Hindlimb muscle (tissue), 1 donor: ENCODE results near the gene CRCP. TPM values are rescaled to one million over a fixed set of nuclear protein-coding genes. Genes with fewer than 3 reads are reported as not detected.
A peak's percentile ranks its signal among the peaks of the same experiment; 100 is the strongest.
"Not testable (repeated sequence)": the region's sequence is repeated elsewhere in the genome, so short reads cannot be mapped to it uniquely, and the experiment has no call there.

Source experiments
- DNase-seq: peaks from one replicate; pipeline ENCODE4 v3.0.0-alpha.2; 2013
- polyA plus RNA-seq: library from polyadenylated mRNA; unstranded; fragments of 120-200 nt; gene quantifications from one replicate; pipeline ENCODE4 v1.2.1, GENCODE V29; 2013; ENCODE audit not compliant: insufficient read length

The CRCP gene
- polyA plus RNA-seq, 1 donor = 25.3 TPM

DNA sequence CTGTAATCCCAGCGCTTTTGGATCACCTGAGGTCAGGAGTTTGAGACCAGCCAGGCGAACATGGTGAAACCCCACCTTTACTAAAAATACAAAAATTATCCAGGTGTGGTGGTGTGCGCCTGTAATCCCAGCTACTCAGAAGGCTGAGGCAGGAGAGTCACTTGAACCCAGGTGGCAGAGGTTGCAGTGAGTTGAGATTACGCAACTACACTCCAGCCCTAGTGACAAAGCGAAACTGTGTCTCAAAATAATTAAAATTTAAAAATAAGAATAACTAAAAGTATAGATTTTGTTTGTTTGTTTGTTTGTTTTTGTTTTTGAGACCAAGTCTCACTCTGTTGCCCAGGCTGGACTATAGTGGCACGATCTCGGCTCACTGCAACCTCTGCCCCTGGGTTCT, 41.4 kb downstream of the CRCP start:
- DNase-seq = not testable (repeated sequence)

DNA sequence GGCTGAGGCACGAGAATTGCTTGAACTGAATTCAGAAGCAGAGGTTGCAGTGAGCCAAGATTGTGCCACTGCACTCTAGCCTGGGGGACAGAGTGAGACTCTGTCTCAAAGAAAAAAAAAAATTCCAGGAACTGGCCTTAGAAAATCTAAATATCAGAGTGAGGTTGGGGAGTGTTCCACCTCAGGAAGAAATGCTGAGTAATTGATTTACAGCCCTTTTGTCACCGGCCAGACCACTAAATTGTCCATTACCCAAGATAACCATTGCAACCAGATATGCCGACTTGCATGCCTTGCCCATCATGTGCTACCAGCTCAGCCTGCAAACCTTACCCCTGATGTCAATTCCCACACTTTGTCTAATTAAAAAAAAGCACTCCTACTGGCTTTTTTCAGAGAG, 42.4 kb downstream of the CRCP start:
- no peak for DNase-seq

DNA sequence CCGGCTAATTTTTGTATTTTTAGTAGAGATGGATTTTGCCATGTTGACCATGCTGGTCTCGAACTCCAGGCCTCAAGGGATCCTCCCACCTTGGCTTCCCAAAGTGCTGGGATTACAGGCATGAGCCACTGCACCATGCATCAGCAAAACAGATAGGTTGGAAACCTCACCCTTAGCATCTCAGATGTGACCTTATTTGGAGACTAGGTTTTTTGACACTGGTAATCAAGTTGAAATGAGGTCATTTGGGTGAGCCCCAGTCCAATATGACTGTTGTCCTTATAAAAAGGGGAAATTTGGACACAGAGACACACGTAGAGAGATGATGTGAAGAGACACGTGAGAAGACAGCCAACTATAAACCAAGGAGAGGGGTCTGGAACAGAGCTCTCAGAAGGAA, 48.0 kb downstream of the CRCP start:
- DNase-seq = no peak

DNA sequence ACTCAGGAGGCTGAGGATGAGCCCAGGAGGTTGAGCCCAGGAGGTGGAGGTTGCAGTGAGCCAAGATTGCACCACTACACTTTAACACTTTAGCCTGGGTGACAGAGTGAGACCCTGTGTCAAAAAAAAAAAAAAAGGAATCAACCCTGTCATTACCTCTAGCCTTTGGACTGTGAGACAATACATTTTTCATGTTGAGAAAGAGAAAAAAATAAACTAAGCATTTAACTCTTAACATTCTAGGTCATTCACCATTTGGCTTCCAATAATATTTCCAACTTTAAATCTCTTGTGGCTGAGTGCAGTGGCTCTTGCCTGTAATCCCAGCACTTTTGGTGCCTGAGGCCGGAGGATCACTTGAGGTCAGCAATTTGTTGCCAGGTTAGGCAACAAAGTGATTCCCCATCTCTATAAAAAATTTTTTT, 48.6 kb downstream of the CRCP start:
- no peak for DNase-seq

DNA sequence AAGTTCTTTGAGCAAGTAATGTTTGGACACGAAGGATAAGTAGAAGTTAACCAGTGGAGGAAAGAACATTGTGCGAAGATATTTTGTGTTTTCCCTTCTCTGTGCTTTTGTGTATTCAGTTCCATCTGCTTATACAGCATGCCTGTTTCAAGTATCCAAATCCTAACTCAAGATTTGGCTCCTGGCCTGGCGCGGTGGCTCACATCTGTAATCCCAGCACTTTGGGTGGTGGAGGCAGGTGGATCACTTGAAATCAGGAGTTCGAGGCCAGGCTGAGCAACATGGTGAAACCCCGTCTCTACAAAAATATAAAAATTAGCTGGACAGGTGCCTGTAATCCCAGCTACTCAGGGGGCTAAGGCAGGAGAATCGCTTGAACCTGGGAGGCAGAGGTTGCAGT, 49.7 kb downstream of the CRCP start:
- no peak for DNase-seq

DNA sequence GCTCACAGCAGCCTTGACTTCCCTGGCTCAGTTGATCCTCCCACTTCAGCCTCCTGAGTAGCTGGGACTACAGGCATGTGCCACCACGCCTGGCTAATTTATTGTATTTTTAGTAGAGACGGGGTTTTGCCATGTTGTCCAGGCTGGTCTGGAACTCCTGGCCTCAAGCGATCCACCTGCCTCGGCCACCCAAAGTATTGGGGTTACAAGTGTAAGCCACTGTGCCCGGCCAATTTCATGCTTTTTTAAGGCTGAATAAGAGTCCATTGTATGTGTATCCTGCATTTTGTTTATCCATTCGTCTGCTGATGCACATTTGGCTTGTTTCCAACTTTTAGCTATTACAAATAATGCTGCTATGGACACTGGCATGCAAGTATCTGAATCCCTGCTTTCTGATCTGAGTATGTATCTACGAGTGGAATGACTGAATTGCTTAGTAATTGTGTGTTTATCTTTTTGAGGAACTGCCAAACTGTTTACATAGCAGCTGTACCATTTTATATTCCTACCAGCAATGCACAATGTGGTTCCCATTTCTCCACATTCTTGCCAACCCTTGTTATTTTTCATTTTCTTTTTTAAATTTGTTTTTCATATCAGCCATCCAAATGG, 53.2 kb downstream of the CRCP start:
- DNase-seq = no peak

DNA sequence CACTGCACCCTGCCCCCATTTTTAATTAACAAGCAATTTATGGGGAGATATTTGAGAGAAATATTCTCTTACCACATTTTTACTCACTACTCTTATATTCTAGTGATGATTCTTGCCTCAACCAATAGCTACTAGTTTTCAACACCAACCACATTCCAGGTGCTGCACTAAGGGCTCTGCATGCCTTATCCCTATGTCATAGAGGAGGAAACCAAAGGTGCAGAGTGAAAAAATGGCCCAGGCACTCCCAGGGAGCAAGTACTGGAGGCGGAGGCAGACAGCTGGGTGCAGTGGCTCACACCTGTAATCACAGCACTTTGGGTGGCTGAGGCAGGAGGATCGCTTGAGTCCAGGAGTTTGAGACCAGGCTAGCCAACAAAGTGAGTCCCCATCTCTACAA, 55.0 kb downstream of the CRCP start:
- no peak for DNase-seq

DNA sequence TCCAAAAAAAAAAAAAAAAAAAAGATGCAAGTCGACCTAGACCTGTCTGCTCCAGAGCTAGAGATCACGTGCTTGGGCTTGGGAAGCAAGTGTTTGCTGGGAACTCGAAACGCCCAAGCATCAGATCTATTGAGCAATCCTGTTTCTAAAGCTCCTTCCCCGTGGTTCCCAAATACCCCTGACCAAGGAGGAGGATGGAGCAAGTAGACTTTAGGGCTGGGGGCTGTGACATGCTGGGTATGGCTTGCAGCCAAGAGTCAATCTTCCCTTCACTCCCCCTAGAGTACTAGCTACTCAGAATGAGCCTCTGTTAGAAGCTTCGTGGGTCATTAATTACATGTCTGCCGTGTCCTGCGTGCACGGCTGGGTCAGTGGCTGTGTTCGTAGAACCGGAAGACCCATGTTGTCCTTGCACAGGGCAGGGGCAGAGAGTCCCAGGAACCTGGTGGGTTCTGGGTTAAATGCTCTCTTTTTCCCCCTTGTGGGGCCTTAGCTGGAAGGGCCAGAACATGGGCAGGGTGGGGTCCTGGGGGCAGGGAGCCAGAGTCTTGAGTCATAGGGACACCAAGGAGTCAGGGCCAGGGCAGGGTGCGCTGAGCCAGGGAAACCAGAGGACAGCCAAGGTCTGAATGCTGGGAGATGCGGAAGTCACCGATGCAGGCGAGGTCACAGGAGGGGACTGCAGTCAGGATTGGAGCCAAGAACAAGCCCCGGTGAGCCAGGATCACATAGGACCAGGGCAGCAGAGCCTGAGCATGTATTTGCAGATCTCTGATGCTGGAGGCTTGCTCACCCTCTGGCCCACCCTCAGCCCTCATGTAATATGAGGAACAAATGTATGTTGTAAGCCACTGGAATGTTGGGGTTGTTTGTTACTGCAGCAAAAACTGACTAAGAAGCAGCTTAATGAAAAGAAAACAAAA, 55.9 kb downstream of the CRCP start:
- no peak for DNase-seq

DNA sequence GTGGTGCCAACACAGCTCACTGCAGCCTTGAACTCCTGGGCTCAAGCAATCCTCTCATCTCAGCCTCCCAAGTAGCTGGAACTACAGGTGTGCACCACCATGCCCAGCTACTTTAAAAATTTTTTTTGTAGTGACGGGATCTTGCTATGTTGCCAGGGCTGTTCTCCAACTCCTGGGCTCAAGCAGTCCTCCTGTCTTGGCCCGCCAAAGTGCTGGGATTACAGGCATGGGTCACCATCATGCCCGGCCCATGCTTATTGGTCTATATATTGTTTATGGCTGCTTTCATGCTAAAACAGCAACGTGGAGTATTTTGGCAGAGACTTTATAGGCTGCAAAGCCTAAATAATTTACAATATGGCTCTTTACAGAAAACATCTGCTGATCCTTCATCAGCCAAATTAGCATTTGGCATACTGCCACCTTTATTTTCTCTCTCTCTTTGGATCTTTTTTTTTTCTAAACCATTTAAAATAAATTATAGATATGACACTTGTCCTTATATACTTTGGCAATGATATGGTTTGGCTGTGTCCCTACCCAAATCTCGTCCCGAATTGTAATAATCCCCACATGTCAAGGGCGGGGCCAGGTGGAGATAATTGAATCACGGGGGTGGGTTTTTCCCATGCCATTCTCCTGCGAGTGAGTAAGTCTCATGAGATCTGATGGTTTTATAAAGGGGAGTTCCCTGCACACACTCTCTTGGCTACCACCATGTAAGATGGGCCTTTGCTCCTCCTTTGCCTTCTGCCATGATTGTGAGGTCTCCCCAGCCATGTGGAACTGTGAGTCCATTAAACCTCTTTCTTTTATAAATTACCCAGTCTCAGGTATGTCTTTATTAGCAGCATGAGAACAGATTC, 58.1 kb downstream of the CRCP start:
- not testable (repeated sequence) for DNase-seq

DNA sequence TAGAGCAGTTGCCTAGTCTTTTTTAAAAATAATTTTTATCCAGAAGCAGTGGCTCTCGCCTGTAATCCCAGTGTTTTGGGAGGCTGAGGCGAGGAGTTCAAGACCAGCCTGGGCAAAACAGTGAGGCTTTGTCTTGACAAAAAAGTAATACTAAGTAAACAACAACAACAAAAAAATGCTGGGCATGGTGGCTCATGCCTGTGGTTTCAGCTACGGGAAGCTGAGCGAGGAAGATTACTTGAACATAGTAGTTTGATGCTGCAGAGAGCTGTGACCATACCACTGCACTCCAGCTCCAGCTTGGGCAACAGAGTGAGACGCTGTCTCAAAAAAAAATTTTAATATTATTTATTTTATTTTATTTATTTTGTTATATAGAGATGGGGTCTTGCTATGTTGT, 59.2 kb downstream of the CRCP start:
- DNase-seq = no peak

DNA sequence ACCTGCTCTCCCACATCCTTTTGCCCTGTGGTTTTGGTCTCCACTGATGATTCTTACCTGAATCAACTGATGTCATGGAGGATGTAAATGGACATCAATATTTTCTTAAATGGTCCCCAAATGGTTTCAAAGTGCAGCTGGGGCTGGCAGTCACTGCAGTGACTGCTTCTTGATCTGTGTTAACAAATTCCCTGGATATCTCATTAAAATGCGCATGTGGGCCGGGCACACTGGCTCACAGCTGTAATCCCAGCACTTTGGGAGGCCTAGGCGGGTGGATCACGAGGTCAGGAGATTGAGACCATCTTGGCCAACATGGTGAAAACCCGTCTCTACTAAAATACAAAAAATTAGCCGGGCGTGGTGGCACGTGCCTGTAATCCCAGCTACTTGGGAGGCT, 60.4 kb downstream of the CRCP start:
- not testable (repeated sequence) for DNase-seq

DNA sequence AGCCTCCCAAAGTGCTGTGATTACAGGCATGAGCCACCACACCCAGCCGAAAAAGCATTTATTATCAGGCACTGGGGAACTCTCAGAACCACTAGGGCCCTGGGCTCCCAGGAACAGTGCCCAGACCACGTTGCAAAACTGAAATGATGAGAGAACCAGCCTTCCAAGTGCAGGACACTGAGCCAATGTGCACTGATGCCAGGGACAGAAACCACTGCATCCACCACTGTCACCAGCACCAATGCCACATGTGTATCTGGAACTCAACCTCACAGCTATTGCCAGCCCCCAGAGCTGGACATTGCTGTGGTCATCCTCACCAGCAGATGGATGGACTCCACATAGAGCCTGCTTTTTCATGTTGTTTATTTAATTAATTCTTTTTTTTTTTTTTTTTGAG, 62.3 kb downstream of the CRCP start:
- no peak for DNase-seq

DNA sequence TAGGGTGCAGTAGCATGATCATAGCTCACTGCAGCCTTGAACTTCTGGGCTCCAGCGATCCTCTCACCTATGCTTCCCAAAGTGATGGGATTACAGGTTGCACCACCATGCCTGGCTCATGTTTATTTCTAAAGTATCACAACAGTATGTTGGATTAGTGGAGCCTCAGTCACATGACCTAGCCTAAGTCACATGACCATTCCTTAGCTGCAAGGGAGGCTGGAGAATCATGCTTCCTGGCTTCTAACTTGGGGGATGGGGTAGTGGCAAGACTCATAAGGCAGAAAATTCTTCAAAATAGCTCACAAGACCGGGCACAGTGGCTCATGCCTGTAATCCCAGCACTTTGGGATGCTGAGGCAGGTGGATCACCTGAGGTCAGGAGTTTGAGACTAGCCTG, 63.6 kb downstream of the CRCP start:
- DNase-seq = no peak

DNA sequence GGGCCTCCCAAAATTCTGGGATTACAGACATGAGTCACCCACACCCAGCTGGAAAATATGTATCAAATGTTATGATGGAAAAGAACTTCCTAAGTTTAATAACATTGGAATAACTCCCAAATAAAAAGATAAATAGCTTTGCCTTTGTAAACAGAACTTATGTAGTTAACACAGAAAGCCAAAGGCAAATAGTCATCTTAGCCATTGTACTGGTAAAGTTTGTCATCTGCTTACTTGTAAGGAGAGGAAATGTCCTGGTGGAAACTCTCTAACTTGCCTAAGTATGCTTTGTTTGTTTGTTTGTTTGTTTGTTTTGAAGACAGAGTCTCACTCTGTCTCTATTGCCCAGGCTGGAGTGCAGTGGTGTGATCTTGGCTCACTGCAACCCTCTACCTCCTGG, 66.7 kb downstream of the CRCP start:
- DNase-seq = no peak

DNA sequence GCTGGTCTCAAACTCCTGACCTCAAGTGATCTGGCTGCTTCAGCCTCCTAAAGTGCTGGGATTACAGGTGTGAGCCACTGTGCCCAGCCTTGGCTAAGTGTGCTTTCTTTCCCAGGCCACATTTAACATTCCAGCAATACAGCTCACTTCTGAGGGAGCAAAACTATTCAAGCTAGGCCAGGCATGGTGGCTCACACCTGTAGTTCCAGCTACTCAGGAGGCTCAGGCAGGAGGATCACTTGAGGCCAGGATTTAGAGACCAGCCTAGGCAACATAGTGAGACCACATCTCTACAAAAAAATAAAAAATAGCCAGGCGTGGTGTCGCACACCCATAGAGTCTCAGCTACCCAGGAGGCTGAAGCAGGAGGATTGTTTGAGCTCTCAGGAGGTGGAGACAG, 67.2 kb downstream of the CRCP start:
- no peak for DNase-seq

DNA sequence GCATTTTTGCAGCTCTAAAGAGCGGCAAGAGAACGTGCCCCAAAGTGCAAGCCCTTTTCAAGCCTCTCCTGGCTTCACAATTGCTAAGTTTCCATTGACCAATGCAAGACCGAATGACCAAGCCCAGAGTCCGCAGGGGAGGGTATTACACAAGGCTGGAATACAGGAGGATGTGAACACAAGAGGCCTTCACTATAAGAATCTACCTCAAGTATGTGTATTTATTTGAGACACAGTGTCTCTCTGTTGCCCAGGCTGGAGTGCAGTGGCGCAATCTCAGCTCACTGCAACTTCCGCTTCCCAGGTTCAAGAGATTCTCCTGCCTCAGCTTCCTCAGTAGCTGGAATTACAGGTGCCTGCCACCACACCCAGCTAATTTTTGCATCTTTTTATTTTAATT, 68.3 kb downstream of the CRCP start:
- no peak for DNase-seq

DNA sequence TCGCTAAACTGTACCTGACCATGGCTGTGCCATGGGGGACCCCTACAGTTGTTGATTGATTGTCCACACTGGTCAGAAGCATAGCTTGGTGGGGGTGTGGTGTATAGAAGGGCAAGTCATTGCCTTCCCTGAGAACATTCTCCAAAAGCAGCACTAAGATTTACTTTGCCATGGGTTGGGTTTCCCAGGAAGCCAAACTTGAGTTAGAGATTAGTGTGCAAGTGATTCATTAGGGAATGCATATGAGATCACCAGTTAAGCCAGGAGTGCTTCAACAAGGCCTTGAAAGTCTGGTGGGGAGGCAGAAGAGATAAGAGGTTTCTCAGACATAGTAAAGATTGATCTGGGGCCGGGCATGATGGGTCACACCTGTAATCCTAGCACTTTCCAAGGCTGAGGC, 69.1 kb downstream of the CRCP start:
- DNase-seq = no peak

DNA sequence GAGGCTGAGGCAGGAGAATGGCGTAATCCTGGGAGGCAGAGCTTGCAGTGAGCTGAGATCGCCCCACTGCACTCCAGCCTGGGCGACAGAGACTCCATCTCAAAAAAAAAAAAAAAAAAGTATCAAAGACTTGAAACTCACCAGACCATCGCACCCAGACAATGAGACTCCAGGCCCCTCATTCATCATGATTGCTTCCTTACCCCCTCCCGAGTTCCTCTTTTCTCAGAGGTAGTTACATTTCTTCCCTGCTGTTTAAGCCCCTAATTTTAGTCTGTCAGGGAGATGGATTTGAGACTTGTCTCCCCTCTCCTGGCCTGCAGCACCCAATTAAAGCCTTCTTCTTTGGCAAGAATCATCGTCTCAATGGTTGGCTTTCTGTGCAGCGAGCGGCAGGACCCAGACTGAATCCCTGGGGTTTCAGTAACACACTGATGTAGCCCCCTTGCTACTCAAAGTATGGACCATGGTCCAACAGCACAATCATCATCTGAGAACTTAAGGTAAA, 71.1 kb downstream of the CRCP start:
- DNase-seq = no peak

DNA sequence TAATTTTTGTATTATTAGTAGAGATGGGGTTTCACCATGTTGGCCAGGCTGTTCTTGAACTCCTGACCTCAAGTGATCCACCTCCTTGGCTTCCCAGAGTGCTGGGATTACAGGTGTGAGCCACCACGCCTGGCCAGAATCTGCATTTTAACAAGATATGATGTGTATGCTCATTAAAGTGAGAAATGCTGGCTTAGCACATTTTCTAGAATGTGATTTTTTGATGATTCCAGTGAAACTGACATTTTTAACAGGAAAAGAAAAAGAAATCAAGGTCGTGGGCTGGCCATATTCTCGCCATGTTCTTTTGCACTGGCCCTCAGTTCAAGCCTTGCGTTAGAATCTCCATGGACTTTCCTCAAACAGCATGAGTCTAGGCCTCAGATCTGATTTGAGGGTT, 72.3 kb downstream of the CRCP start:
- DNase-seq = no peak

DNA sequence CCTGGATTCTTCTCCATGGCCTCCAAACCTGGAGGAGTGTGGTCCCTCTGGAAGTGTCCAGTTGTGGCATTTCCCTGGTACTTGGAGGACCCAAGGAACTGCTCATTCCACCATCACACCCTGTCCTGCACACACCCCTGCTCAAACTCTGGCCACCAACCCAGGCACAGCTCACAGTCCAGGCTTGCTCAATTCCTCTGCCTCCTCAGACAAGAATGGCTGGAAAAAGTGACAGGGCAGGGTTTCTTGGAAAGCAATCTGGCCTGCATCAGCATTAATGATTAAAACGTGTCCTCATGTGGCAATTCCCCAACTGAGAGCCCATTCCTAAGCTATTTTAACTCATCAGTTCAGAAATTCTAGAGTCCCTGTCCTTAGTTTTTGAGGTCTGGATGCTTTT, 73.3 kb downstream of the CRCP start:
- peak; percentile 86 for DNase-seq

DNA sequence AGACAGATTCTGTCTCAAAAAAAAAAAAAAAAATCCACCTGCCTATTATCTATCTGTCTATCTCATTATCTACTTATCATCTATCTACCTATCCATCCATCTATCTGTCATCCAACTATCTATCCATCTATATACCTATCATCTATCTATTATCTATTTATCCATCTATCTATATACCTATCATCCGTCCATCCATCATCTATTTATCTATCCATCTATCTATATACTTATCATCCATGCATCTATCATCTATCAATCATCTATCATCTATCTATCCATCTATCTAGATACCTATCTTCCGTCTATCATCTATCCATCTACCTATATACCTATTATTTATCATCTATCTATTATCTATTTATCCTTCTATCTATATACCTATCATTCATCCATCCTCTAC, 74.0 kb downstream of the CRCP start:
- DNase-seq = no peak

DNA sequence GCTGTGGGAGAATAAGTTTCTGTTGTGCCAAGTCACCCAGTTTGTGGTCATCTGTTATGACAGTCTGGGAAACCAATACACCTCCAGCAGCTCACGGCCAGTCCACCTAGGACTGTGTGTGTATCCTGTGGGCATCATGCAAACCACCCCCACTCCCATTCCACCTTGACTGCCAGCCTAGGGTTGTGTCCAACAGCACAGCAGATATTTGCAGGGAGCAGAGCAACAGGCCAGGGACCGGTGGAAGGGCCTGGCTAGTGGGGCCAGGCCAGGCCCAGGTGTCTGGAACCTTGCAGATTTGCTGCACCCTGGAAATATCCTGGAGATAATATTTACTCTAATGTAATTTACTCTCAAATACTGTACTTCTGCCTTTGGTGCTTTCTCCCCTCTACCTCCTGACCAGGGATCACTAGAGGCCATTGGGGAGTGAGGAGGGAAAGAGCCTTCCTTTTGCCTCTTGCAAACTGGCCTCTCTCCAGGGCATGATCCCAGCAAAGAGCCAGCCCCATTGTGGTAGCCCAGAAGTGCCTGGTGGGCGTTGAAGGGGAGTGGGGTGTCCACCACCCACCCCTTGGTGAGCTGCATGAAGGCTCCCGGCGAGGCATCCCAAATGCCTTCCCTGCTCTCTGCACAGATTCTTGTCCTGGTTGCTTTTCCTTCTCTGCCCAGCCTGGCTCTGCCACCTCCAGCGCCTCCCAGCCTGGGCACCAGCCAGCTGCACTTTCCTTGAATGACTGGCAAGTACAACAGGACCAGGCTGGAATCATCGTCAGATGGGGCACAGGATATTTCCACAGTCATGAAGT, 75.3 kb downstream of the CRCP start:
- DNase-seq = no peak
